ENCODE measurements around the gene FHOD1. TPM values are rescaled to one million over a fixed set of nuclear protein-coding genes. Genes with fewer than 3 reads are reported as not detected.

The FHOD1 gene
- total RNA-seq, 1 donor: 28.2 TPM

GRCh38 chr16:67249178-67250044 is 2.1 kb upstream of the FHOD1 start:
- Histone ChIP-seq H3K4me3 (ENCODE audit: insufficient read depth, low read length) (peak overlapping the region; percentile 94), H3K9me3 (ENCODE audit: low read depth, low read length) (no peaks in the 10 kb centered on the region), H3K4me2 (ENCODE audit: insufficient read depth, low read length) (peak overlapping the region; percentile 84), H3K79me2 (ENCODE audit: insufficient read depth, low read length) (peaks cover 20% of the 10 kb centered on the region), H3K27ac (ENCODE audit: low read depth, low read length) (peak overlapping the region; percentile 41), H4K20me1 (ENCODE audit: insufficient read depth, low read length) (peaks cover 2% of the 10 kb centered on the region), H3K27me3 (ENCODE audit: insufficient read depth, low read length) (no peaks in the 10 kb centered on the region), H2AFZ (ENCODE audit: low read length) (peak overlapping the region; percentile 63), H3K36me3 (ENCODE audit: insufficient read depth, low read length) (peaks cover 6% of the 10 kb centered on the region), H3K4me1 (ENCODE audit: insufficient read depth, low read length) (peaks cover 41% of the 10 kb centered on the region)
- DNase-seq (ENCODE audit: insufficient read length, low spot score, missing footprints): peak; percentile 79
- TF ChIP-seq, protein P1, sequence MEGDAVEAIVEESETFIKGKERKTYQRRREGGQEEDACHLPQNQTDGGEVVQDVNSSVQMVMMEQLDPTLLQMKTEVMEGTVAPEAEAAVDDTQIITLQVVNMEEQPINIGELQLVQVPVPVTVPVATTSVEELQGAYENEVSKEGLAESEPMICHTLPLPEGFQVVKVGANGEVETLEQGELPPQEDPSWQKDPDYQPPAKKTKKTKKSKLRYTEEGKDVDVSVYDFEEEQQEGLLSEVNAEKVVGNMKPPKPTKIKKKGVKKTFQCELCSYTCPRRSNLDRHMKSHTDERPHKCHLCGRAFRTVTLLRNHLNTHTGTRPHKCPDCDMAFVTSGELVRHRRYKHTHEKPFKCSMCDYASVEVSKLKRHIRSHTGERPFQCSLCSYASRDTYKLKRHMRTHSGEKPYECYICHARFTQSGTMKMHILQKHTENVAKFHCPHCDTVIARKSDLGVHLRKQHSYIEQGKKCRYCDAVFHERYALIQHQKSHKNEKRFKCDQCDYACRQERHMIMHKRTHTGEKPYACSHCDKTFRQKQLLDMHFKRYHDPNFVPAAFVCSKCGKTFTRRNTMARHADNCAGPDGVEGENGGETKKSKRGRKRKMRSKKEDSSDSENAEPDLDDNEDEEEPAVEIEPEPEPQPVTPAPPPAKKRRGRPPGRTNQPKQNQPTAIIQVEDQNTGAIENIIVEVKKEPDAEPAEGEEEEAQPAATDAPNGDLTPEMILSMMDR (IDR thresholded peaks at IDR 0.05; ENCODE audit: extremely low read depth, low read depth, low read length): no peak

GRCh38 chr16:67248401-67249177 is 1.3 kb upstream of the FHOD1 start, which contains the start of gene SLC9A5:
TSS of gene SLC9A5 (plus strand) at chr16:67248979. CDS start at chr16:67249015, 36 bp downstream.
- Histone ChIP-seq H3K4me3 (ENCODE audit: insufficient read depth, low read length) (peak within 1 kb of the TSS; percentile 94), H3K4me2 (ENCODE audit: insufficient read depth, low read length) (peak within 1 kb of the TSS; percentile 84), H3K4me1 (ENCODE audit: insufficient read depth, low read length) (peaks cover 49% of the 10 kb centered on the region), H3K27me3 (ENCODE audit: insufficient read depth, low read length) (no peaks in the 10 kb centered on the region), H3K79me2 (ENCODE audit: insufficient read depth, low read length) (peaks cover 27% of the 10 kb centered on the region), H2AFZ (ENCODE audit: low read length) (peak within 1 kb of the TSS; percentile 78), H3K27ac (ENCODE audit: low read depth, low read length) (peak within 1 kb of the TSS; percentile 42), H3K9me3 (ENCODE audit: low read depth, low read length) (no peaks in the 10 kb centered on the region), H3K36me3 (ENCODE audit: insufficient read depth, low read length) (peaks cover 4% of the 10 kb centered on the region), H4K20me1 (ENCODE audit: insufficient read depth, low read length) (peaks cover 2% of the 10 kb centered on the region)
- DNase-seq (ENCODE audit: insufficient read length, low spot score, missing footprints): peak; percentile 91
- TF ChIP-seq, protein P1 (IDR thresholded peaks at IDR 0.05; ENCODE audit: extremely low read depth, low read depth, low read length): no peak

DNA sequence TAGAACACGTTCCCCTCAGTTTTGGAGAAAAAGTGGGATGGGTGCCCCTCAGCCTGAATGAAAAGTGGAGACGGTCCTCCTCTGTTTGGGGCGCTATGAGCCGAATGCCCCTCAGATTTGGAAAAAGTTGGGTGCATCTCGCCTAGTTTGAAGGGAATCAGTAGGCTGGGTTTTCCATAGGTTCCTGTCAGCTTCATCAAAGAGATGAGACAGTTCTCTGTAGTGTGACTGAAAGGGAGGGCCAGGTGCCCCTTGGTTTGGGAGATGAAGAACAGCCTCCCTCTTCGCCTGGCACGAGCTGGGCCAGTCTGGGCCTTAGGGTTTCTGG is 756 bp upstream of the FHOD1 start:
- peak overlapping the region; percentile 94 for H3K4me3 ChIP-seq (ENCODE audit: insufficient read depth, low read length)
- H3K27ac ChIP-seq (ENCODE audit: low read depth, low read length): peak overlapping the region; percentile 42
- no peaks in the 10 kb centered on the region for H3K27me3 ChIP-seq (ENCODE audit: insufficient read depth, low read length)
- H3K79me2 ChIP-seq (ENCODE audit: insufficient read depth, low read length): peaks cover 32% of the 10 kb centered on the region
- no peaks in the 10 kb centered on the region for H3K9me3 ChIP-seq (ENCODE audit: low read depth, low read length)
- H2AFZ ChIP-seq (ENCODE audit: low read length): no peak overlapping the region
- peaks cover 55% of the 10 kb centered on the region for H3K4me1 ChIP-seq (ENCODE audit: insufficient read depth, low read length)
- peak overlapping the region; percentile 84 for H3K4me2 ChIP-seq (ENCODE audit: insufficient read depth, low read length)
- no peaks in the 10 kb centered on the region for H3K36me3 ChIP-seq (ENCODE audit: insufficient read depth, low read length)
- TF ChIP-seq, protein P1 (IDR thresholded peaks at IDR 0.05; ENCODE audit: extremely low read depth, low read depth, low read length): no peak
- peaks cover 2% of the 10 kb centered on the region for H4K20me1 ChIP-seq (ENCODE audit: insufficient read depth, low read length)
- DNase-seq (ENCODE audit: insufficient read length, low spot score, missing footprints): no peak

DNA sequence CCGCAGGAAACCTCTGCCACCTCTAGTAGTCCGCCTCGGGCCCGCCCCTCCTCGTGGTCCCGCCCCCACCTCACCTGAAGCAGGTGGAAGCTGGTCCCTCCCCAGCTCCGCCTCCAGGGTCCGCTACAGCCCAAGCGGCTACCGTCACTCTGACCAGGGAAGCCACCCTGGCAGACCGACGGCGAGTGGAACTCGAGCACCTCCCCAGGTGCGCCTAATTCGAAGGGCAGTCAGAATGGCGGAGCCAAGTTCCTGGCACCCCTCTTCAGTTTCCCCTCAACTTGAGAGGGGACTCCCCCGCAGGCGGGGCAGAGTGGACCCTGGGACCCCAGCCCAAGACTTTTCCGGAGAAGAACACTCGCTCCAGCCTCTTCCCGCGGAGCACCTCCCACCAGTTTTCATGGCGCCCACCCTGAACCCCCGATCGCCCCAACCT is 507 bp downstream of the FHOD1 start:
- Histone ChIP-seq H3K4me2 (ENCODE audit: insufficient read depth, low read length) (peak overlapping the region; percentile 84), H2AFZ (ENCODE audit: low read length) (no peak overlapping the region), H4K20me1 (ENCODE audit: insufficient read depth, low read length) (no peaks in the 10 kb centered on the region), H3K4me3 (ENCODE audit: insufficient read depth, low read length) (peak overlapping the region; percentile 94), H3K27ac (ENCODE audit: low read depth, low read length) (peak overlapping the region; percentile 61), H3K36me3 (ENCODE audit: insufficient read depth, low read length) (no peaks in the 10 kb centered on the region), H3K4me1 (ENCODE audit: insufficient read depth, low read length) (peaks cover 65% of the 10 kb centered on the region), H3K9me3 (ENCODE audit: low read depth, low read length) (no peaks in the 10 kb centered on the region), H3K79me2 (ENCODE audit: insufficient read depth, low read length) (peaks cover 43% of the 10 kb centered on the region), H3K27me3 (ENCODE audit: insufficient read depth, low read length) (no peaks in the 10 kb centered on the region)
- TF ChIP-seq, protein P1 (IDR thresholded peaks at IDR 0.05; ENCODE audit: extremely low read depth, low read depth, low read length): no peak
- peak; percentile 69 for DNase-seq (ENCODE audit: insufficient read length, low spot score, missing footprints)
